GM23338 (cell line): ENCODE results near the gene GCH1.

Source experiments
- CTCF ChIP-seq, 2 experiments: fragments of 200-600 bp in 1 of 2; sonication (generic) in 1 of 2; conservative IDR thresholded peaks; 2 replicates each; pipeline versions ENCODE4 v1.5.1 to v1.6.1; 2016 to 2017; ENCODE audit warnings: antibody characterized with exemption in 2 of 2, low read depth in 2 of 2, mild to moderate bottlenecking in 2 of 2, moderate library complexity in 1 of 2
- EZH2 ChIP-seq: fragments of 200-600 bp; sonication (generic); IDR thresholded peaks from one replicate; pipeline ENCODE4 v1.8.0; 2017; ENCODE audit warnings: antibody characterized with exemption, mild to moderate bottlenecking, low read depth; ENCODE audit not compliant: unreplicated experiment
- EZH2phosphoT487 ChIP-seq: fragments of 200-600 bp; sonication (generic); IDR thresholded peaks from one replicate; pipeline ENCODE4 v1.8.1; 2018; ENCODE audit warnings: antibody characterized with exemption; ENCODE audit not compliant: unreplicated experiment
- POLR2AphosphoS5 ChIP-seq: IDR thresholded peaks from 2 replicates; pipeline ENCODE4 v1.6.1; 2016; ENCODE audit warnings: antibody characterized with exemption, low read depth
- REST ChIP-seq: IDR thresholded peaks from one replicate; pipeline ENCODE4 v1.6.1; 2018; ENCODE audit warnings: antibody characterized with exemption; ENCODE audit not compliant: unreplicated experiment

- no peak for TF ChIP-seq CTCF (conservative IDR thresholded peaks at IDR 0.05; ENCODE audit: low read depth in 2 of 2)
- TF ChIP-seq EZH2, result no peak
- no peak for TF ChIP-seq POLR2AphosphoS5
- TF ChIP-seq EZH2phosphoT487, result no peak
- no peak for TF ChIP-seq REST
Observed at GRCh38 chr14:54890788-54891187, 11.8 kb downstream of the GCH1 start.
